ENCODE measurements around the gene USP47. TPM values are rescaled to one million over a fixed set of nuclear protein-coding genes. Genes with fewer than 3 reads are reported as not detected.

USP47 gene
- total RNA-seq, 4 donors from 2014 or later: 30.5 to 74.2 (median 43.6) TPM

DNA sequence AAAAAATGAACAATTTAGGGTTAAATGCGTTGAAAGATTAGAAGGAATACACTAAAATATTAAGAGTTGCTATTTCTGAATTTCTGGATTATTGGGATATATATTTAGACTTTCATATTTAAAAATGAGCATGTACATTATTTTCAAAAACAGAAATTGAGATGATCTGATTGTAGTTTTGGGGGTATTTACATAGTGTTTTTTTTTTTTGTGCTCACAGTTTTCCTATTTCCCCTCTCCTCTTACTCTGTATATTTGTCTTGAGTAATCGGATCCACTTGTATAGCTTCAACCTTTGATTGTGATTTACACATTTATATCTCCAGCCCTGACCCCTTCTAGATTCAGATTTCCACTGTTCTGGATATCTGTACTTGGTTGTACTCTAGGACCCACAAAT lies 5.3 kb downstream of the USP47 start:
- Histone ChIP-seq H3K27ac (no peak overlapping the region), H3K9me3 (no peaks in the 10 kb centered on the region), H3K4me1 (peaks cover 19 to 90% (median 43%) of the 10 kb centered on the region in 3 donors), H3K27me3 (no peaks in the 10 kb centered on the region), H3K4me3 (no peak overlapping the region), H3K36me3 (no peaks in the 10 kb centered on the region)
- TF ChIP-seq, protein P1, sequence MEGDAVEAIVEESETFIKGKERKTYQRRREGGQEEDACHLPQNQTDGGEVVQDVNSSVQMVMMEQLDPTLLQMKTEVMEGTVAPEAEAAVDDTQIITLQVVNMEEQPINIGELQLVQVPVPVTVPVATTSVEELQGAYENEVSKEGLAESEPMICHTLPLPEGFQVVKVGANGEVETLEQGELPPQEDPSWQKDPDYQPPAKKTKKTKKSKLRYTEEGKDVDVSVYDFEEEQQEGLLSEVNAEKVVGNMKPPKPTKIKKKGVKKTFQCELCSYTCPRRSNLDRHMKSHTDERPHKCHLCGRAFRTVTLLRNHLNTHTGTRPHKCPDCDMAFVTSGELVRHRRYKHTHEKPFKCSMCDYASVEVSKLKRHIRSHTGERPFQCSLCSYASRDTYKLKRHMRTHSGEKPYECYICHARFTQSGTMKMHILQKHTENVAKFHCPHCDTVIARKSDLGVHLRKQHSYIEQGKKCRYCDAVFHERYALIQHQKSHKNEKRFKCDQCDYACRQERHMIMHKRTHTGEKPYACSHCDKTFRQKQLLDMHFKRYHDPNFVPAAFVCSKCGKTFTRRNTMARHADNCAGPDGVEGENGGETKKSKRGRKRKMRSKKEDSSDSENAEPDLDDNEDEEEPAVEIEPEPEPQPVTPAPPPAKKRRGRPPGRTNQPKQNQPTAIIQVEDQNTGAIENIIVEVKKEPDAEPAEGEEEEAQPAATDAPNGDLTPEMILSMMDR (IDR thresholded peaks at IDR 0.05): no peak
- no peak for TF ChIP-seq POLR2A (IDR thresholded peaks at IDR 0.05)
- no peak for DNase-seq
- 87 to 88% methylated on average over 2 of the region's 2 CpGs for WGBS, 2 donors
- intact Hi-C loops (cut with DNase I): no loop called here

DNA sequence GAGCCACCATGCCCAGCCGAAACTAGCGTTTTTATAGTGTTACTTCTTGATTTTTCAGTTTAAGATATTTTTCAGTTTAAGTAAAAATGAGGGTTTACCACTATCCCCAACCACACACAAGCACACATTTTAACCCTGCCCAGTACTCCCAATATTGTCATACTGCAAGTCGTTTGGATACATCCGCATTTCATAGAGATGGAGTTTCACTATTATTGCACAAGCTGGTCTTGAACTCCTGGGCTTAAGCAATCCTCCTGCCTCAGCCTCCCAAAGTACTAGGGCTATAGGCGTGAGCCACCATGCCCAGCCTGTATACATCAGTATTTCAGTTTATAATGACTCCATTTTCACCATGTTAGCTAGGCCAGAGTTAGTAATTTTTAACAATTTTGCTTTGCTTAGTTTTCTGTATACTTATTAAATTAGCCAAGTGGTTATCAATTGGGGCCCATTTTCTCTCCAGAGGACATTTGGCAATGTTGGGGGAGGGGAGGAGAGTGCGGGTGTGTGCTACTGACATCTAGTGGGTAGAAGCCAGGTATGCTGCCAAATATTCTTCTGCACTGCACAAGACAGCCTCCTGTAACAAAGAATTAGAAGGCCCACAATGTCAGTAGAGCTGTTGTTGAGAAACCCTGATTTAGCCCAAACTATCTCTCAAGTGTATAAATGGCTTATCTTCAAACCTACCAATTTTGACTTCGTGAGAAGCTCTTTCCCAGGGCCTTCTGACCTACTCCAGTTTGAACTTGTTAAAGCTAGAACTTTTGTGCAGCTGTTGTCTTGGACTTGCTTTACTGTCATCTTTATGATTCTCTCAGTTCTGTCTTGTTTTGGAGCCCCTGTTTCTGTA lies 7.3 kb downstream of the USP47 start:
- Histone ChIP-seq H3K4me1 (peaks cover 14 to 97% (median 42%) of the 10 kb centered on the region in 3 donors), H3K4me3 (no peak overlapping the region), H3K9me3 (no peaks in the 10 kb centered on the region), H3K27ac (peak overlapping the region in 3 of 4 donors; percentile 24 to 53 (median 30)), H3K36me3 (no peaks in the 10 kb centered on the region), H3K27me3 (no peaks in the 10 kb centered on the region)
- TF ChIP-seq, protein P1 (IDR thresholded peaks at IDR 0.05): peak; percentile 33 to 72 (median 48)
- TF ChIP-seq POLR2A (IDR thresholded peaks at IDR 0.05): no peak
- intact Hi-C loops (cut with DNase I): no loop called here
- WGBS, 2 donors: 64 to 72% methylated on average over 7 of the region's 7 CpGs
- DNase-seq: no peak

DNA sequence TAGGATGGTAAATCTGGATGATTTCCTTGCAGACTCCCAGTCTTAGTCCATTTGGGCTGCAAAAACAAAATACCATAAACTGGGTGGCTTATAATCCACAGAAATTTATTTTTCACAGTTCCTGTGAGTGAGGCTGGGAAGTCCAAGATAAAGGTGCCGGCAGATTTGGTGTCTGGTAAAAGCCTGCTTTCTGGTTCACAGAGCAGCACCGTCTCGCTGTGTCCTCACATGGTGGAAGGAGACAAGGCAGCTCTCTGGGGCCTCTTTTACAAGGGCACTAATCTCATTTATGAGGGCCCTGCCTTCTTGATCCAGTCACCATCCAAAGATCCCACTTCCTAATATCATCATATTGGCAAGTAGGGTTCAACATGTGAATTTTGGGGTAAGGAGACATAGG lies 8.9 kb downstream of the USP47 start:
- H3K4me1 ChIP-seq: peaks cover 5 to 87% (median 26%) of the 10 kb centered on the region in 3 donors
- 92 to 100% methylated on average over 1 to 3 of the region's 3 CpGs for WGBS, 2 donors

DNA sequence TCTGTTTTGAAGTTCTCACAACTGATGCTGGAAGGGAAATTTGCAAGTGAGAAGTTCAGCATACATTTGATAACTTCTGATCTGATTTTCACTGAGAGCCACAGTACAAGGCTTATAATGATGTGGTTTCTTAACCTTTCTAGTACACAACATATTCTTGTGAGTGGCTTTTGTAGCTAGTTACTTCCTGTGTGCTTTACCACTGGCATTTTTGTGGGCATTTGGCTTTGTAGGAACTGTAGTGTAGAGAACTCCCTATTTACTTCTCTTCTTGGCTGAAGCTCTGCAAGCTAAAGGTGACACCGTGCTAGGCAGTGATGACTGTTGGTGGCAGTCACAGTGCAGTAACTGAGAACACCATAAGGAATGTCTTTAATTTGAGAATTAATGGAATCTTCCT lies 14.9 kb downstream of the USP47 start:
- Histone ChIP-seq H3K36me3 (no peaks in the 10 kb centered on the region), H3K9me3 (no peaks in the 10 kb centered on the region), H3K4me1 (peaks cover 4 to 83% (median 10%) of the 10 kb centered on the region in 3 donors), H3K4me3 (no peak overlapping the region), H3K27me3 (no peaks in the 10 kb centered on the region), H3K27ac (no peak overlapping the region)
- intact Hi-C loops (cut with DNase I): no loop called here
- 33 to 50% methylated on average over 1 of the region's 1 CpG for WGBS, 2 donors
- TF ChIP-seq POLR2A (IDR thresholded peaks at IDR 0.05): no peak
- TF ChIP-seq, protein P1 (IDR thresholded peaks at IDR 0.05): no peak
- no peak for DNase-seq

More for the DNA sequence above, 8.9 kb downstream of the USP47 start:
- Histone ChIP-seq H3K9me3 (no peaks in the 10 kb centered on the region), H3K36me3 (no peaks in the 10 kb centered on the region), H3K4me3 (no peak overlapping the region), H3K27ac (no peak overlapping the region), H3K27me3 (no peaks in the 10 kb centered on the region)
- TF ChIP-seq, protein P1 (IDR thresholded peaks at IDR 0.05): no peak
- TF ChIP-seq POLR2A (IDR thresholded peaks at IDR 0.05): no peak
- intact Hi-C loops (cut with DNase I): no loop called here
- no peak for DNase-seq

DNA sequence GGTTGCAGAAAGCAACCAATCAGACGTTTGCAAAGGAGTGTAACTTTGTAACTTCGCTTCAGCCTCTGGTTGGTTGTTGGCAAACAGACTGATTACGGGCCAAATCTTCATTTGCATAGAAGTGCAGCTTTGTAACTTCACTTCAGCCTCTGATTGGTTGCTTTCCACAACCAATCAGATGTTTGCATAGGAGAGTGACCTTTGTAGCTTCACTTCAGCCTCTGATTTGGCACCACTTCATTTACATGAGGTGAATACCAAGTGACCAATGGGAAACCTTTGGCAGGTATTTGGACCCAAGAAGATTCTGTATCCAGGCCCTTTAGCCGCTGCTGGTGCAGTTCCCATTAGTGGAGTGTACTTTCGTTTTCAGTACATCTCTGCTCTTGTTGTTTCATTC lies 16.0 kb downstream of the USP47 start:
- TF ChIP-seq, protein P1 (IDR thresholded peaks at IDR 0.05): no peak
- TF ChIP-seq POLR2A (IDR thresholded peaks at IDR 0.05): no peak
- Histone ChIP-seq H3K4me1 (peaks cover 4 to 72% (median 10%) of the 10 kb centered on the region in 3 donors), H3K9me3 (no peaks in the 10 kb centered on the region), H3K27me3 (no peaks in the 10 kb centered on the region), H3K4me3 (no peak overlapping the region), H3K27ac (no peak overlapping the region), H3K36me3 (no peaks in the 10 kb centered on the region)
- intact Hi-C loops (cut with DNase I): no loop called here
- DNase-seq: no peak
- 78 to 83% methylated on average over 3 to 5 of the region's 5 CpGs for WGBS, 2 donors

All from esophagus squamous epithelium (tissue), 5 donors.